ENCODE measurements around the gene MXI1.

GRCh38 chr10:110225441-110225755, 18.0 kb downstream of the MXI1 start:
- TF ChIP-seq CTCF (IDR thresholded peaks at IDR 0.05; ENCODE audit: low read depth, low read length, missing input control) (no peak), GABPA (IDR thresholded peaks at IDR 0.05 in 1 of 2, conservative IDR thresholded peaks at IDR 0.05 in 1 of 2) (no peak), EGR1 (IDR thresholded peaks at IDR 0.05; ENCODE audit: low read depth in 2 of 2) (no peak), RAD21 (IDR thresholded peaks at IDR 0.05) (no peak), TAF1 (conservative IDR thresholded peaks at IDR 0.05) (no peak), JUND (IDR thresholded peaks at IDR 0.05) (no peak)
- TF ChIP-seq, protein P1, sequence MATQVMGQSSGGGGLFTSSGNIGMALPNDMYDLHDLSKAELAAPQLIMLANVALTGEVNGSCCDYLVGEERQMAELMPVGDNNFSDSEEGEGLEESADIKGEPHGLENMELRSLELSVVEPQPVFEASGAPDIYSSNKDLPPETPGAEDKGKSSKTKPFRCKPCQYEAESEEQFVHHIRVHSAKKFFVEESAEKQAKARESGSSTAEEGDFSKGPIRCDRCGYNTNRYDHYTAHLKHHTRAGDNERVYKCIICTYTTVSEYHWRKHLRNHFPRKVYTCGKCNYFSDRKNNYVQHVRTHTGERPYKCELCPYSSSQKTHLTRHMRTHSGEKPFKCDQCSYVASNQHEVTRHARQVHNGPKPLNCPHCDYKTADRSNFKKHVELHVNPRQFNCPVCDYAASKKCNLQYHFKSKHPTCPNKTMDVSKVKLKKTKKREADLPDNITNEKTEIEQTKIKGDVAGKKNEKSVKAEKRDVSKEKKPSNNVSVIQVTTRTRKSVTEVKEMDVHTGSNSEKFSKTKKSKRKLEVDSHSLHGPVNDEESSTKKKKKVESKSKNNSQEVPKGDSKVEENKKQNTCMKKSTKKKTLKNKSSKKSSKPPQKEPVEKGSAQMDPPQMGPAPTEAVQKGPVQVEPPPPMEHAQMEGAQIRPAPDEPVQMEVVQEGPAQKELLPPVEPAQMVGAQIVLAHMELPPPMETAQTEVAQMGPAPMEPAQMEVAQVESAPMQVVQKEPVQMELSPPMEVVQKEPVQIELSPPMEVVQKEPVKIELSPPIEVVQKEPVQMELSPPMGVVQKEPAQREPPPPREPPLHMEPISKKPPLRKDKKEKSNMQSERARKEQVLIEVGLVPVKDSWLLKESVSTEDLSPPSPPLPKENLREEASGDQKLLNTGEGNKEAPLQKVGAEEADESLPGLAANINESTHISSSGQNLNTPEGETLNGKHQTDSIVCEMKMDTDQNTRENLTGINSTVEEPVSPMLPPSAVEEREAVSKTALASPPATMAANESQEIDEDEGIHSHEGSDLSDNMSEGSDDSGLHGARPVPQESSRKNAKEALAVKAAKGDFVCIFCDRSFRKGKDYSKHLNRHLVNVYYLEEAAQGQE (IDR thresholded peaks at IDR 0.05) = no peak
- TF ChIP-seq, protein P2, sequence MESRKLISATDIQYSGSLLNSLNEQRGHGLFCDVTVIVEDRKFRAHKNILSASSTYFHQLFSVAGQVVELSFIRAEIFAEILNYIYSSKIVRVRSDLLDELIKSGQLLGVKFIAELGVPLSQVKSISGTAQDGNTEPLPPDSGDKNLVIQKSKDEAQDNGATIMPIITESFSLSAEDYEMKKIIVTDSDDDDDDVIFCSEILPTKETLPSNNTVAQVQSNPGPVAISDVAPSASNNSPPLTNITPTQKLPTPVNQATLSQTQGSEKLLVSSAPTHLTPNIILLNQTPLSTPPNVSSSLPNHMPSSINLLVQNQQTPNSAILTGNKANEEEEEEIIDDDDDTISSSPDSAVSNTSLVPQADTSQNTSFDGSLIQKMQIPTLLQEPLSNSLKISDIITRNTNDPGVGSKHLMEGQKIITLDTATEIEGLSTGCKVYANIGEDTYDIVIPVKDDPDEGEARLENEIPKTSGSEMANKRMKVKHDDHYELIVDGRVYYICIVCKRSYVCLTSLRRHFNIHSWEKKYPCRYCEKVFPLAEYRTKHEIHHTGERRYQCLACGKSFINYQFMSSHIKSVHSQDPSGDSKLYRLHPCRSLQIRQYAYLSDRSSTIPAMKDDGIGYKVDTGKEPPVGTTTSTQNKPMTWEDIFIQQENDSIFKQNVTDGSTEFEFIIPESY (IDR thresholded peaks at IDR 0.05) = no peak
